Psoas muscle (tissue), 8 donors: ENCODE results near the gene MTCH1. TPM values are rescaled to one million over a fixed set of nuclear protein-coding genes. Genes with fewer than 3 reads are reported as not detected.

Experiments
- ATAC-seq, 4 donors: fragments of 200-7000 bp; cut with Tn5 transposase; one replicate each; pipeline ENCODE4 v1.9.1; 2020; ENCODE audit warnings: moderate library complexity in 3 of 4, mild to moderate bottlenecking in 2 of 4
- DNase-seq, 2 donors: peaks; one replicate each; pipeline ENCODE4 v3.0.0-alpha.2; 2020
- H3K27ac ChIP-seq: fragments of 200-600 bp; one replicate; pipeline ENCODE4 v1.8.0; 2022
- H3K27me3 ChIP-seq, 3 donors: fragments of 200-600 bp in 1 of 3; one replicate each; pipeline versions ENCODE4 v1.6.1 to v1.8.0; 2013 to 2022; ENCODE audit warnings: low read length in 2 of 3, mild to moderate bottlenecking in 2 of 3, moderate library complexity in 1 of 3; ENCODE audit not compliant: insufficient read depth in 3 of 3
- H3K36me3 ChIP-seq, 2 donors: fragments of 200-600 bp in 1 of 2; one replicate each; pipeline versions ENCODE4 v1.6.1 to v1.8.0; 2013 to 2022; ENCODE audit warnings: low read depth in 1 of 2, mild to moderate bottlenecking in 1 of 2, moderate library complexity in 1 of 2; ENCODE audit not compliant: insufficient read depth in 1 of 2
- H3K4me1 ChIP-seq: fragments of 200-600 bp; one replicate; pipeline ENCODE4 v1.8.0; 2022
- H3K4me3 ChIP-seq: fragments of 200-600 bp; one replicate; pipeline ENCODE4 v1.8.0; 2022; ENCODE audit warnings: mild to moderate bottlenecking
- H3K9me3 ChIP-seq: fragments of 200-600 bp; one replicate; pipeline ENCODE4 v1.8.0; 2022
- WGBS, 3 donors: extraction: QIAGEN DNeasy Blood & Tissue Kit; methylation state at CpG; one replicate each; pipeline versions ENCODE4 v1.1.6 to v1.1.7; 2013; 5-methylcytosine and 5-hydroxymethylcytosine counted together
- intact Hi-C, 2 donors: fragments of 100-400 bp; cut with DNase I; formaldehyde crosslinking; loops; one replicate each; pipeline versions ENCODE4 v1.11.0 to v1.14.2; 2022
- polyA plus RNA-seq, 3 donors: library from polyadenylated mRNA; stranded (reverse); fragments of 200-250 nt; gene quantifications; one replicate each; pipeline ENCODE4 v1.2.3, GENCODE V29; 2013
- total RNA-seq, 4 donors: library from RNA; stranded (reverse); fragmentation: NEBNext Ultra II Directional in 2 of 4; extraction: Animal tissue kit (Norgen Biotek cat#: 25700) in 2 of 4; gene quantifications; one replicate each; pipeline versions ENCODE4 v1.2.1 to v1.2.4, GENCODE V29; 2021 to 2023
- TF ChIP-seq, protein P1 (sequence below): fragments of 200-600 bp; IDR thresholded peaks from one replicate; pipeline ENCODE4 v1.8.0; 2022; ENCODE audit warnings: antibody characterized with exemption
- donor health status: healthy with polysubstance abuse.
- donor health status: DM: no; HTN: no; CAD: no; lungs with moderate emphysema.
- donor health status: Bipolar disorder and iron deficiency.
- donor health status: healthy.
- donor health status: DM: yes; HTN: yes; CAD: no.
- donor health status: DM: no; HTN: no; CAD: no.
- donor health status: DM: no; HTN: no; CAD: no.
- donor health status: DM: yes; HTN: yes; CAD: no.

MTCH1 gene
- total and polyA plus RNA-seq, 7 donors, result 74.6 to 230 (median 89.2) TPM

DNA sequence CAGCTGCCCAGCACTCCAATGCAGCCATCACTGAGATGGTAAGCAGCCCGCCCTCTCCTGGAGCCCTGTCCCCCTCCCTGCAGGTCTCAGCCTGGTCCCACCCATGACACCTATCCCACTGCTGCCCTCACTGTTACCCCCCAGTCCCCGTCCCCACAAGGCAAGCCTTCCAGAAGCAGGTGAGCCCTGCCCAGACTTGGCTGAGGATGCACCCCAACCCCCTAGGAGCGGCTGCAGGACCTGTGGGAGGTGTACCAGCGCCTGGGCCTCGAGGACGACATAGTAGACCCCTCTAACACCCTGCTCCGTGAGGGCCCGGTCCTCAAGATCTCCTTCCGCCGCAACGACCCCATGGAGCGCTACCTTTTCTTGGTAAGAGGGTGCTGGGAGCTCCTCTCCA is 28.7 kb upstream of the MTCH1 start:
- TF ChIP-seq, protein P1, sequence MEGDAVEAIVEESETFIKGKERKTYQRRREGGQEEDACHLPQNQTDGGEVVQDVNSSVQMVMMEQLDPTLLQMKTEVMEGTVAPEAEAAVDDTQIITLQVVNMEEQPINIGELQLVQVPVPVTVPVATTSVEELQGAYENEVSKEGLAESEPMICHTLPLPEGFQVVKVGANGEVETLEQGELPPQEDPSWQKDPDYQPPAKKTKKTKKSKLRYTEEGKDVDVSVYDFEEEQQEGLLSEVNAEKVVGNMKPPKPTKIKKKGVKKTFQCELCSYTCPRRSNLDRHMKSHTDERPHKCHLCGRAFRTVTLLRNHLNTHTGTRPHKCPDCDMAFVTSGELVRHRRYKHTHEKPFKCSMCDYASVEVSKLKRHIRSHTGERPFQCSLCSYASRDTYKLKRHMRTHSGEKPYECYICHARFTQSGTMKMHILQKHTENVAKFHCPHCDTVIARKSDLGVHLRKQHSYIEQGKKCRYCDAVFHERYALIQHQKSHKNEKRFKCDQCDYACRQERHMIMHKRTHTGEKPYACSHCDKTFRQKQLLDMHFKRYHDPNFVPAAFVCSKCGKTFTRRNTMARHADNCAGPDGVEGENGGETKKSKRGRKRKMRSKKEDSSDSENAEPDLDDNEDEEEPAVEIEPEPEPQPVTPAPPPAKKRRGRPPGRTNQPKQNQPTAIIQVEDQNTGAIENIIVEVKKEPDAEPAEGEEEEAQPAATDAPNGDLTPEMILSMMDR, result no peak
- DNase-seq (no peak), ATAC-seq (no peak)
- Histone ChIP-seq H3K27ac (no peak overlapping the region), H3K36me3 (no peaks in the 10 kb centered on the region), H3K4me3 (no peak overlapping the region), H3K4me1 (peaks cover 3% of the 10 kb centered on the region), H3K9me3 (no peaks in the 10 kb centered on the region), H3K27me3 (no peaks in the 10 kb centered on the region)
- WGBS, 3 donors, result 90 to 95% (median 95%) methylated on average over 12 of the region's 12 CpGs
- intact Hi-C loops, result loop anchor here in 1 of 2 donors (5.0 kb wide), 1 partner anchor 247 kb away; no protein-coding TSS in a partner anchor

DNA sequence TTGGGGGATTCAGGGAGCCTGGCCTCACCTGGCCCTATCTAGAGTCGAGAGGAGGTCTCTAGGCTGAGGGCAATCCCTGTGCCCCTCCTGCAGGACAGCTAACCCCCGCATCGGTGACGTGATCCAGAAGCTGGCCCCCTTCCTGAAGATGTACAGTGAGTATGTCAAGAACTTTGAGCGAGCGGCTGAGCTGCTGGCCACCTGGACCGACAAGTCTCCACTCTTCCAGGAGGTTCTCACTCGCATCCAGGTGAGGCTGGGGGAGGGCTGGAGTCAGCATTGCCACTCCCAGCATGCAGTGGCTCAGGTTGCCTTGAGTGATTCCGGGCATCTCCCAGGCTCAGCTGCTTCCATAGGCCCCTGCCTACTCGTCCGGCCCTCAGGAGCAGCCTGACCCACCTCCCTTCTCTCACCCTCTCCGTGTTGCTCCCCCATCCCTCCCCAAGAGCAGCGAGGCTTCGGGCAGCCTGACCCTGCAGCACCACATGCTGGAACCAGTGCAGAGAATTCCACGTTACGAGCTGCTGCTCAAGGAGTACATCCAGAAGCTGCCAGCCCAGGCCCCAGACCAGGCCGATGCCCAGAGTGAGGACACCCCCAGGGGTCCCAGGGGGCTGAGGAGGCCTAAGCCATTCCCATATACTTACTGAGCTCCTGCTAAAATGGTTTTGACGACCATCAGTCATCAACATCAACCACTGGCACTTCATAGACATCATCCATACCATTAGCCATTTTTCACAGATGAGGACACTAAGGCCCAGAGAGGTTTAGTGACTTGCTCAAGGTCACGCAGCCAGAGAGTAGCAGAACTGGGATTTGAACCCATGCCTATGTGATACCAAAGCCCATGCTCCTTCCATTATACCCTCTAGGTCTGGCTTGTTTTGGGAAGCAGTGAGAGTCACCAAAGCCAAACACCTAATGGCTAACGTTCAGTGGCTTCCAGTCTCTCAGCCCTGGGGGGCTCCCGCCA is 27.8 kb upstream of the MTCH1 start:
- 86 to 88% (median 86%) methylated on average over 21 of the region's 21 CpGs for WGBS, 3 donors
- intact Hi-C loops, result no loop called here

DNA sequence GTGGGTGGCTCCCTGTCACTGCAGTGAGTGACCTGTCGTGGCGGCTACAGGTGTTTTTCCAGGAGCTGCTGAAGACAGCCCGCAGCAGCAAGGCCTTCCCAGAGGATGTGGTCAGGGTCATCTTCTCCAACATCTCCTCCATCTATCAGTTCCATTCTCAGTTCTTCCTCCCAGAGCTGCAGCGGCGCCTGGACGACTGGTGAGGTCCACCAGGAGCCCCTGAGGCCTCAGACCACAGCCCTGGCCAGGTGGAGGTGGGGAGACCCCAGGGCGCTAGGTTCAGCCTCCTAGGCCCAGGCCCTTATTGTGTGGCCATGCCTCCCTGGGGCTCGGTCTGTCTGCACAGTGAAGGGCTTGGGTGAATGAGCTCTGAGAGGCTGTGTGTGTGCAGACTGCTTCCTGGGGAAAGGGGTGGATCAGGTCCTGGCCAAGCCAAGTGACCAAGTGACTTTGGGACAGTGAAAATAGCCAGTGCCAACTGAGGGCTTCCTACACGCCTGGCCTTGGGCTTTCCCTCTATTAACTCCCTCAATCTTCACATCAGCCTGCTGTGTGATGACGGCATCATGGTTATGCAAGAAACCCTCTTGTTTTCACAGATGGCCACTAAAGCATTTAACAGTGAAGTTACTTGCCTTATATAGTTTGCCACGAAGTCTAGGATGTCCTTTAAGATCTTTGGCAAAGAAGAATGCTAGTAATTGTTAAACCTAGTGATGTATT is 25.8 kb upstream of the MTCH1 start:
- Histone ChIP-seq H3K4me1 (no peaks in the 10 kb centered on the region), H3K36me3 (no peaks in the 10 kb centered on the region), H3K27me3 (no peaks in the 10 kb centered on the region), H3K4me3 (no peak overlapping the region), H3K9me3 (no peaks in the 10 kb centered on the region), H3K27ac (no peak overlapping the region)
- 86 to 90% (median 89%) methylated on average over 11 of the region's 11 CpGs for WGBS, 3 donors
- DNase-seq, result no peak
- ATAC-seq, result no peak
- intact Hi-C loops, result no loop called here
- TF ChIP-seq, protein P1, result no peak

More for the DNA sequence above, 27.8 kb upstream of the MTCH1 start:
- H3K27ac ChIP-seq, result no peak overlapping the region
- peaks cover 3% of the 10 kb centered on the region for H3K4me1 ChIP-seq
- ATAC-seq (no peak), DNase-seq (no peak)
- no peaks in the 10 kb centered on the region for H3K9me3 ChIP-seq
- no peaks in the 10 kb centered on the region for H3K27me3 ChIP-seq
- TF ChIP-seq, protein P1, result no peak
- no peaks in the 10 kb centered on the region for H3K36me3 ChIP-seq
- H3K4me3 ChIP-seq, result no peak overlapping the region

DNA sequence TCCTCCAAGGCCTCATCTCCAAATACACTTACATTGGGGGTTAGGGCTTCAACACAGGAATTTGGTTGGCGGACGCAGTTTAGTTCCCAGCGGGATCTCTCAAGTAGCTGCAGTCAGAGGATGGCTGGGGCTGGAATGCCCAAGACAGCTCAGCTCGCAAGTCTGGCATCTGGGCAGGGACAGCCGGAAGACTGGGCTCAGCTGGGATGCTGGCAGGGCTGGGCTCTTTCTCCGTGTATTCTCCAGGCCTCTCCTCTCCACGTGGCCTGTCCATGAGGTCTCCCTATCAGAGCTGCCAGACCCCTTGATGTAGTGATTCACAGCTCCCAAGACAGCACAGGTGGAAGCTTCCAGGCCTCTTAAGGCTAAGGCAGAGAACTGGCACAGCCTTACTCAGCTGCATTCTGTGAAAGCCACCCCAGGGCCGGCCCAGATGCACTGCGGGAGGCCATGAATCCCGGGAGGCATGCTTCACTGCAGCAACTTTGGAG is 24.5 kb upstream of the MTCH1 start:
- H3K27ac ChIP-seq, result no peak overlapping the region
- no peaks in the 10 kb centered on the region for H3K27me3 ChIP-seq
- WGBS, 3 donors, result 55 to 74% (median 57%) methylated on average over 10 of the region's 10 CpGs
- H3K9me3 ChIP-seq, result no peaks in the 10 kb centered on the region
- intact Hi-C loops, result no loop called here
- no peak for DNase-seq
- no peaks in the 10 kb centered on the region for H3K4me1 ChIP-seq
- no peak overlapping the region for H3K4me3 ChIP-seq
- TF ChIP-seq, protein P1, result no peak
- ATAC-seq, result peak in 2 of 4 donors; percentile 27 to 63
- H3K36me3 ChIP-seq, result no peaks in the 10 kb centered on the region
